Panc1 (cell line): ENCODE results near the gene EXD3. TPM values are rescaled to one million over a fixed set of nuclear protein-coding genes. Genes with fewer than 3 reads are reported as not detected.

Source experiments
- ATAC-seq: fragments of 200-7000 bp; cut with Tn5 transposase; 2 replicates; pipeline ENCODE4 v1.9.1; 2020; ENCODE audit warnings: mild to moderate bottlenecking, moderate library complexity
- BruUV-seq: library from RNA; stranded (reverse); fragments of 400-500 nt; replicated peaks from 2 replicates; lab custom pipeline; 2021; lab: Mats Ljungman, UMichigan
- CTCF ChIA-PET: fragments of 300-600 bp; sonication (Branson Sonifier 250); formaldehyde crosslinking; loops from one replicate; lab custom pipeline; 2022; ENCODE audit warnings: antibody characterized with exemption; lab: Charles Lee
- POLR2A ChIA-PET: fragments of 300-600 bp; sonication (Branson Sonifier 250); formaldehyde crosslinking; loops from one replicate; lab custom pipeline; 2022; ENCODE audit warnings: antibody characterized with exemption; lab: Charles Lee
- DNase-seq: peaks from one replicate; pipeline ENCODE4 v3.0.0-alpha.2; 2010; ENCODE audit warnings: low read depth, low spot score
- H3K27ac ChIP-seq: 2 replicates; pipeline ENCODE4 v1.5.1; 2011; ENCODE audit warnings: mild to moderate bottlenecking, low read length, inconsistent platforms
- H3K27me3 ChIP-seq: fragments of 200-500 bp; sonication (Bioruptor generic); 2 replicates; pipeline ENCODE4 v1.6.0; 2014; ENCODE audit warnings: low read length, inconsistent platforms; ENCODE audit not compliant: control insufficient read depth, insufficient read depth
- H3K36me3 ChIP-seq: fragments of 200-500 bp; sonication (Bioruptor generic); 2 replicates; pipeline ENCODE4 v1.5.1; 2014; ENCODE audit warnings: inconsistent platforms, mild to moderate bottlenecking, low read length, moderate library complexity; ENCODE audit not compliant: control insufficient read depth, insufficient read depth
- H3K4me1 ChIP-seq: 2 replicates; pipeline ENCODE4 v1.5.1; 2011; ENCODE audit warnings: inconsistent platforms, mild to moderate bottlenecking, low read length, moderate library complexity; ENCODE audit not compliant: control insufficient read depth, insufficient read depth
- H3K4me3 ChIP-seq, 2 experiments: 2 replicates each; pipeline ENCODE4 v1.5.1; 2011 to 2012; ENCODE audit warnings: low read depth in 2 of 2, low read length in 2 of 2, mild to moderate bottlenecking in 2 of 2, inconsistent platforms in 1 of 2, moderate library complexity in 1 of 2
- H3K9me3 ChIP-seq: fragments of 200-500 bp; sonication (Bioruptor generic); 2 replicates; pipeline ENCODE4 v1.5.1; 2014; ENCODE audit warnings: low read depth, mild to moderate bottlenecking, inconsistent platforms, low read length, moderate library complexity; ENCODE audit not compliant: control insufficient read depth, insufficient read depth
- CTCF ChIP-seq: fragments of 450-650 bp; IDR thresholded peaks from 2 replicates; pipeline ENCODE4 v1.5.1; 2017; ENCODE audit warnings: mild to moderate bottlenecking
- POLR2AphosphoS5 ChIP-seq: IDR thresholded peaks from 2 replicates; pipeline ENCODE4 v1.6.1; 2012; ENCODE audit warnings: mild to moderate bottlenecking, low read depth, low read length, moderate library complexity
- REST ChIP-seq, 2 experiments: IDR thresholded peaks; 2 replicates each; pipeline ENCODE4 v1.6.1; 2011 to 2012; ENCODE audit warnings: low read depth in 2 of 2, control low read depth in 1 of 2, low read length in 1 of 2, mild to moderate bottlenecking in 1 of 2, moderate library complexity in 1 of 2; ENCODE audit not compliant: insufficient read depth in 1 of 2
- SIN3A ChIP-seq: IDR thresholded peaks from 2 replicates; pipeline ENCODE4 v1.6.1; 2012; ENCODE audit warnings: low read depth, mild to moderate bottlenecking, low read length, moderate library complexity, borderline replicate concordance; ENCODE audit not compliant: insufficient read depth
- TCF7L2 ChIP-seq: IDR thresholded peaks from 2 replicates; pipeline ENCODE4 v1.6.1; 2011; ENCODE audit warnings: mild to moderate bottlenecking, low read depth, low read length, inconsistent platforms
- in situ Hi-C: cut with HindIII; loops from 2 replicates; pipeline ENCODE4 v1.10.0; 2016; ENCODE audit warnings: low sequenced_read_pairs, low pct_unique_long_range_greater_than_20kb
- intact Hi-C: fragments of 100-400 bp; cut with micrococcal nuclease; formaldehyde crosslinking; loops from one replicate; pipeline ENCODE4 v1.10.0; 2022; ENCODE audit not compliant: unreplicated experiment
- total RNA-seq: library from RNA; stranded (reverse); gene quantifications from one replicate; pipeline ENCODE4 v1.2.1, GENCODE V29; 2021; ENCODE audit not compliant: unreplicated experiment

The EXD3 gene
- total RNA-seq, 1 experiment from 2014 or later: 9.2 TPM

GRCh38 chr9:137323531-137324331 is 99.2 kb downstream of the EXD3 start:
- ChIA-PET POLR2A (no interaction called here), CTCF (no interaction called here)
- Histone ChIP-seq H3K36me3 (no peaks in the 10 kb centered on the region), H3K4me1 (no peaks in the 10 kb centered on the region), H3K4me3 (no peak overlapping the region), H3K9me3 (no peaks in the 10 kb centered on the region), H3K27ac (no peak overlapping the region), H3K27me3 (peaks cover 2% of the 10 kb centered on the region; the same call in 1 of the 2 replicates)
- intact Hi-C loops: no loop called here
- TF ChIP-seq TCF7L2: no peak
- no peak for TF ChIP-seq REST (IDR thresholded peaks at IDR 0.05; ENCODE audit: insufficient read depth in 1 of 2, low read depth in 2 of 2, low read length in 1 of 2)
- TF ChIP-seq POLR2AphosphoS5: no peak
- no peak for TF ChIP-seq CTCF
- no peak for TF ChIP-seq SIN3A
- in situ Hi-C loops: no loop called here
- ATAC-seq: no peak
- BruUV-seq: no TSS peak
- no peak for DNase-seq

- ATAC-seq: no peak
- BruUV-seq: no TSS peak
- no peaks in the 10 kb centered on the region for H3K27me3 ChIP-seq
- H3K36me3 ChIP-seq: no peaks in the 10 kb centered on the region
- no peak overlapping the region for H3K4me3 ChIP-seq
- no peak overlapping the region for H3K27ac ChIP-seq
- in situ Hi-C loops (no loop called here), intact Hi-C loops (no loop called here)
- CTCF ChIA-PET: no interaction called here
- POLR2A ChIA-PET: no interaction called here
- H3K4me1 ChIP-seq: no peaks in the 10 kb centered on the region; the same call in 1 of the 2 replicates
- DNase-seq: no peak
- no peaks in the 10 kb centered on the region for H3K9me3 ChIP-seq
- TF ChIP-seq REST (IDR thresholded peaks at IDR 0.05; ENCODE audit: insufficient read depth in 1 of 2, low read depth in 2 of 2, low read length in 1 of 2): no peak
- TF ChIP-seq POLR2AphosphoS5: no peak
- no peak for TF ChIP-seq CTCF
- no peak for TF ChIP-seq SIN3A
- TF ChIP-seq TCF7L2: no peak
Observed at GRCh38 chr9:137321726-137322361, 101.1 kb downstream of the EXD3 start.
